HG03520 (cell line): Measurements from ENCODE around the gene RNU6-9.

Experiments used
- ATAC-seq: cut with Tn5 transposase; IDR thresholded peaks from one replicate; pipeline ENCODE4 v1.9.1; 2021; ENCODE audit warnings: mild to moderate bottlenecking, moderate library complexity; ENCODE audit not compliant: unreplicated experiment

RNU6-9 gene

DNA sequence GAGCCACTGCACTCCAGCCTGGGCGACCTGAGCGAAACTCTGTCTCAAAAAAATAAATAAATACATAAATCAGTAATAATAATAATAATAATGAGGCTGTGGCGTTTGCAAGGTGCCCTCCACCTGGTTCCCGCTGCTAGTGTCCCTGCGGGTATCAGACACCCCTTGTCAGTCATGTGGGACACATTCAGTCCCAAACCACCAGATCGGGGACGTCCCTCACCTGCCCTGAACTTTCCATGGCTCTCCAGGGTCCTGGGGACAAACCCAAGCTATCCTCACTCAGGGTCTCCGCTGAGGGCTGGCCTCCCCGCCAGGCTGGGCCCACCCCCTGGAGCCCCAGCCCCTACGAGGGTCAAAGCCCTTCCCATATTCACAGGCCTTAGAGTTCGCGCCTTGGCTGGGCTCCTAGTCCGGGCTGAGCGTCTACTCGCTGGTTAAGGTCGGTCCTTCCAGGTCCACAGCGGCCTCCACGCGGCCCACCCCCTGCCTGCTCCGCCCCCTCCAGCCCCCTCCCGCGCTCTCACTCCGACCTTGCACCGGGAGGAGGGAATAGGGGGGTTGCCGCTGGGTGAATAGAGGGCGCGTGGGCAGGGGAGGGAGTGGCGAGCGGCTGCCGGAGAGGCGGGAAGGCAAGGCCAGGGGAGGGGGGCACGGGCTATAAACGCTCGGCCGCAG, 23.5 kb downstream of the RNU6-9 start:
- ATAC-seq = no peak

DNA sequence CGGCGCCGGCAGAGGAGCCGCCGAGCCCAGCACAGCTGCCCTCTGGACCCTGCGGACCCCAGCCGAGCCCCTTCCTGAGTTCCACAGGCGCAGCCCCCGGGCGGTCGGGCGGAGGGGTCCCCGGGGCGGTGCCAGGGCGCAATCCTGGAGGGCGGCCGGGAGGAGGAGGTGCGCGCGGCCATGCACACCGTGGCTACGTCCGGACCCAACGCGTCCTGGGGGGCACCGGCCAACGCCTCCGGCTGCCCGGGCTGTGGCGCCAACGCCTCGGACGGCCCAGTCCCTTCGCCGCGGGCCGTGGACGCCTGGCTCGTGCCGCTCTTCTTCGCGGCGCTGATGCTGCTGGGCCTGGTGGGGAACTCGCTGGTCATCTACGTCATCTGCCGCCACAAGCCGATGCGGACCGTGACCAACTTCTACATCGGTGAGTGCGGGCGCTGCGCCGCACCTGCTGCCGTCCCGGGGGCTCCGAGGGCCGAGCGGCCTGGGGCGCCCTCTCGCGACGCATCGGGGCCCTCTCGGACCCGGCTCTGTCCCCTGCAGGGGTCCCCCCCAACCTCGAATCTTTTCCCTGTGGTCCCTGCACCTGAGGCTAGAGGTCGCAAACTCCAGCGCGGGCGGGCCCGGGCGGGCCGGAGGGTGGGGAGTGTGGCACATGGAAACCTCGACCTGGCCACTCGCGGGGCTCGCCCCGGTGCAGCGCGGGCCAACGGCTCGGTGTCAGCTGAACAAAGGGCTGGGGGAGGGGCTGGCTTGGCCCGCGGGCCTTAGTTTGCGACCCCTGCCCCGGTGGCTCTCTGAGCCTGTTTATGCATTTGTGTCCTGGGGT, 24.3 kb downstream of the RNU6-9 start, which contains the start of gene KISS1R:
Gene KISS1R, plus strand, starts transcription at position 11 of the 829 bp plus-strand sequence. Its CDS starts 170 bp downstream, at position 181.
- ATAC-seq = no peak

DNA sequence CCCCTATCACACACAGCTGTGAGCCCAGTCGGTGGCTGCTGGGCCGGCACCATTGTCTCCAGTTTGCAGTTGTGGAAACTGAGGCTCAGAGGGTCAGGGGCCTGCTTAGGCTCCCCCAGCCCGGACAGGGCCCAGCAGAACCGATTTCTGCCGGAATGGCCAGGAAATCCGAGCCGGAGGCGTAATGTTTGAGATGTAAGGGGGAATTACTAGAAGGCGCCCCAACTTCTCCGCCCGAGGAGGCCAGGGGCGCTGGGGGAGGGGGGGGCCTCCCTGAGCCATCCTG, 24.8 kb downstream of the RNU6-9 start:
- ATAC-seq = no peak

DNA sequence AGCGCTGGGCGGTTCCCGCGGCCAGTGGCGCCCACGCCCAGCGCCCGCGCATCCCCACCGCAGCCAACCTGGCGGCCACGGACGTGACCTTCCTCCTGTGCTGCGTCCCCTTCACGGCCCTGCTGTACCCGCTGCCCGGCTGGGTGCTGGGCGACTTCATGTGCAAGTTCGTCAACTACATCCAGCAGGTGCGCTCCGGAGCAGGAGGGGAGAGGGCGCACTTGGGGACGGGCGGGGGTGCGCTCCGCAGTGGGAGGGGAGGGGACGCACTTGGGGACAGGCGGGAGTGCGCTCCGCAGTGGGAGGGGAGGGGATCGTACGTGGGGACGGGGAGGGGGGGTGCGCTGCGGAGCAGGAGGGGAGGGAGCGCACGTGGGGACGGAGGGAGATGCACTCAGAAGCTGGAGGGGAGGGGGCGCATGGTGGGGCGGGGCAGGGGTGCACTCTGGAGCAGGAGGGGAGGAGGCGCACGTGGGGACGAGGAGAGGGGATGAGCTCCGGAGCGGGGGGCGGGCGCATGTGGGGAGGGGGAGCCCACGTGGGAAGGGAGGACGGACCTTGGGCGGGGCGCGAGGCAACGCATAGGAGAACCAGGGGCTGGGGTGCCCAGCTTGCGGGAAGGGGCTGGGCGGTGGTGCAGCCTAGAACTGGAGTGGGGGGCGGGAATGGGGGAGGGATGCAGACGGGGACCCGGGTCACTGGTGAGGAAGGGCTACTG, 25.4 kb downstream of the RNU6-9 start:
- no peak for ATAC-seq

DNA sequence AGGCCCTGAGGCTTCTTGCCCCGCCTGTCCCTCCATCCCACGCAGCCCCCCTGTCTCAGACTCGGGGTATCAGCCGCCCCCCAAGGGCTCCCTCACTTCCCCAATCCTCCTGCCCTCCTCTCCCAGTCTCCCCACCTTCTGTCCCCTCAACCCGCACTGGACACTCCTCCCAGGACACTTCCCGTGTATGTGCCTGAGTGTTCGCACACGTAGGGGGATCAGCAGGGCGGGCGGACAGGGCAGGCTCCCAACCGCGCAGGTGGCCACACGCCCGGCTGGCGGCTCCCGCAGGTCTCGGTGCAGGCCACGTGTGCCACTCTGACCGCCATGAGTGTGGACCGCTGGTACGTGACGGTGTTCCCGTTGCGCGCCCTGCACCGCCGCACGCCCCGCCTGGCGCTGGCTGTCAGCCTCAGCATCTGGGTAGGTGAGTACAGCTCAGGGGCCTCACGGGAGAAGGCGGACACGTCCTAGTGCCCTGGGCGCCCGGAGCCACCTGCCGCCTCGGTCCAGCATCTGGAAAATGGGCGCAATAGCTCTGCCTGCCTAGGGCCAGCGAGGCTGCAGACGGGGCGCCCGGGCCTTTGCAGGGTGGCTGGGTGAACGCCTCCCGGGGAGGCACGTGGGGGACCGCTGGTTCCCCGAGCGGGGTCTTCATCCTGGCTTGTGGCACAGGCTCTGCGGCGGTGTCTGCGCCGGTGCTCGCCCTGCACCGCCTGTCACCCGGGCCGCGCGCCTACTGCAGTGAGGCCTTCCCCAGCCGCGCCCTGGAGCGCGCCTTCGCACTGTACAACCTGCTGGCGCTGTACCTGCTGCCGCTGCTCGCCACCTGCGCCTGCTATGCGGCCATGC, 26.1 kb downstream of the RNU6-9 start:
- ATAC-seq = no peak

DNA sequence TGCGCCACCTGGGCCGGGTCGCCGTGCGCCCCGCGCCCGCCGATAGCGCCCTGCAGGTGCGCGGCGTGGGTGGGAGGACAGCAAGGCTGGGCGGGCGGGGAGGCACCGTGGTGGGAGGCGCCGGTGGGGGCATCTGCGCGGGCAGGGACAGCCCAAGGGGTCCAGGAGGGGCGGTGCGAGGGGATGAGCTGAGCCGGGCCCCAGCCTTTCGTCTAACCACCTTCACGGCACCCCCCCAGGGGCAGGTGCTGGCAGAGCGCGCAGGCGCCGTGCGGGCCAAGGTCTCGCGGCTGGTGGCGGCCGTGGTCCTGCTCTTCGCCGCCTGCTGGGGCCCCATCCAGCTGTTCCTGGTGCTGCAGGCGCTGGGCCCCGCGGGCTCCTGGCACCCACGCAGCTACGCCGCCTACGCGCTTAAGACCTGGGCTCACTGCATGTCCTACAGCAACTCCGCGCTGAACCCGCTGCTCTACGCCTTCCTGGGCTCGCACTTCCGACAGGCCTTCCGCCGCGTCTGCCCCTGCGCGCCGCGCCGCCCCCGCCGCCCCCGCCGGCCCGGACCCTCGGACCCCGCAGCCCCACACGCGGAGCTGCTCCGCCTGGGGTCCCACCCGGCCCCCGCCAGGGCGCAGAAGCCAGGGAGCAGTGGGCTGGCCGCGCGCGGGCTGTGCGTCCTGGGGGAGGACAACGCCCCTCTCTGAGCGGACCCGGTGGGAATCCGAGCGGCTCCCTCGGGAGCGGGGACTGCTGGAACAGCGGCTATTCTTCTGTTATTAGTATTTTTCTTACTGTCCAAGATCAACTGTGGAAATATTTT, 27.0 kb downstream of the RNU6-9 start:
- no peak for ATAC-seq

DNA sequence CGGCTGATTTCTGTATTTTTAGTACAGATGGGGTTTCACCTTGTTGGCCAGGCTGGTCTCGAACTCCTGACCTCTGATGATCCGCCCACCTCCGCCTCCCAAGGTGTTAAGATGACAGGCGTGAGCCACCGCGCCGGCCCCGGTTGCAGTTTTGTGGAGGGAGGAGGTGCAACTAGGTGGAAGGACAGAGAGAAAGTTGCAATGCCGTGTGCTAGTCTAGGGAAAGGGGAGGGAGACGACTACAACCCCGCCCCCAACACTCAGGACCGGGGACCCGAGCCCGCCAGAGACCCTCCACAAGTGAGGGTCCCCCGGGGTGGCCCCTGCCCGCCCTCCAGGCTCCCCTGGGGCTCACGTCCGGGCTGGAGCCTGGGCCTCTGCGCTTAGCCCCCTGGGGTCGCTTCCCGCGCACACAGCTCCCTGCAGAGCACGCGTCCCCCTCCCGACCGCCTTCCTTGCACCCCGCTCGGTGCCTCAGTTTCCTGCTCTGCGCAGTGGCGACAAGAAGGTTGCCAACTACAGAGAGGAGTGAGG, 31.3 kb downstream of the RNU6-9 start:
- ATAC-seq = no peak

DNA sequence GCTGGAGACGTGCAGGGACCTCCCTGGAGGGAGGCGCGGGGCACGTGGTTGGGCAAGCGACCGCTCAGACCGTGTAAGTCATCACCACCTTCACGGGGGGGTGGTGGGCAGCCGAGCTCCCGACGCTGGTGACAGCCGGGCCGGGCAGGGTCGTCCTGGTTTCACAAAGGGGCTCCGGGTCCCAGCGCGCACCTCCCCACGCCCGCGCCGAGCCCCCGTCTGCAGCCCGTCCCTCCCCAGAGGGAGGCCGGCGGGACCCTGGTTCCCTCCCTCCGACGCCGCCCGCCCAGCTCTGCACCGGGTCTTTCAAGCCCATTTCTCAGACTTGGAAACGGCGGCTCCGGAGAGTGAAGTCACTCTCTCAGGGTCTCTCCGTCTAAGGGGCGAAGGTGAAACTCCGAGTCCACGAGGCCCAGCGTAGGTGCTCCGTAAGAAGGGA, 31.8 kb downstream of the RNU6-9 start:
- peak; percentile 13 for ATAC-seq

DNA sequence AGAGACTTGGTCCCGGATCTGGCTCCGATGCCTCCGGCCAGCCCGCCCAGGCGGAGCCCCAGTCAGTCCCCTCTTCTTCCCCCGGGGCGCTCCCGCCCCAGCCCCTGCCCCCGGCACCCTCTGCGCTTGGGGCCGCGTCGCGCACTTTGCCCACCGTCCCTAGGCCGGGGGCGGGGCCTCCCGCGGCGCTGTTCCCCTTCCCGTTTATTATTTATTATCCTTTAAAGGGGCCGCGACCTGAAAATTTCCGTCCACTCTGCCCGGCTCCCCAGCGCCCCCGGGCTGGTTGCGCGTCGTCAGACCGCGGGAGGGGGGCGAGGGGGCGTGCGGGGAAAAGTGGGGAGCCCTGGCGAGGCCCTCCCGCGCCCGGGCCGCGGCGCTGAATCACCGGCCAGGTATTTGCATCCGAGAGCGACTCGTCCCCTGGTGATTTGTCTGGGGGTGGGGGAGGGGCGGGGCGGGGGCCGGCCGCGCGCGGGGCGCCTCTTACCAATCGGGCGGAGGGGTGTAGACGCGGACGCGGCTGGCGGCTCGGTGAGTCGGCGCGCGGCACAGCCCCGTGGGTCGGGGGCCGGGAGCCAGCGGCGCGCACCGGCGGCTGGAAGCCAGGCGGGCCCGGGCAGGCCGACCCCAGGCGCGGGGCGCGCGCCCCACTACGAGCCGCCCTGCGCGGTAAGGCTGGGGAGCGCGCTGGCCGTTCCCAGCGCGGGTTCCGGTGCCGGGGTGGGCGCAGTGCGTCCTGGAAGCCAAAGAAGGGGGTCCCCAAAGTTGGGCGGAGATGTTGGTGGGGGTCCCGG, 32.4 kb downstream of the RNU6-9 start, which contains the start of gene ARID3A:
Gene ARID3A, plus strand, starts transcription at position 510 of the 797 bp plus-strand sequence. CDS start 3,494 bp downstream, outside the sequence.
- ATAC-seq = peak; percentile 53

DNA sequence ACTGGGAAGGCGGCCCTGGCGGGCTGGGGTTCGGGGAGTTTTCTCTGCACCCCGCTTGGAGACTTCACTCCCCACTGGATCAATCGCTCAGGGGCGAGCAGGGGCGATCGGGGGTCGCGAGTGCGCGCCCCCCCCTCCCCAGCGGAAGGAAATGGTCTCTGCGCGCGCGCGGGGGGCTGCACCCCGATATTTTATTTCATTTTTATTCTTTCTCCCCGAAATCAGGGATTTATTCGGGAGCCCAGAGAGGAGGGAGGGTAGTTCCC, 33.0 kb downstream of the RNU6-9 start:
- no peak for ATAC-seq

DNA sequence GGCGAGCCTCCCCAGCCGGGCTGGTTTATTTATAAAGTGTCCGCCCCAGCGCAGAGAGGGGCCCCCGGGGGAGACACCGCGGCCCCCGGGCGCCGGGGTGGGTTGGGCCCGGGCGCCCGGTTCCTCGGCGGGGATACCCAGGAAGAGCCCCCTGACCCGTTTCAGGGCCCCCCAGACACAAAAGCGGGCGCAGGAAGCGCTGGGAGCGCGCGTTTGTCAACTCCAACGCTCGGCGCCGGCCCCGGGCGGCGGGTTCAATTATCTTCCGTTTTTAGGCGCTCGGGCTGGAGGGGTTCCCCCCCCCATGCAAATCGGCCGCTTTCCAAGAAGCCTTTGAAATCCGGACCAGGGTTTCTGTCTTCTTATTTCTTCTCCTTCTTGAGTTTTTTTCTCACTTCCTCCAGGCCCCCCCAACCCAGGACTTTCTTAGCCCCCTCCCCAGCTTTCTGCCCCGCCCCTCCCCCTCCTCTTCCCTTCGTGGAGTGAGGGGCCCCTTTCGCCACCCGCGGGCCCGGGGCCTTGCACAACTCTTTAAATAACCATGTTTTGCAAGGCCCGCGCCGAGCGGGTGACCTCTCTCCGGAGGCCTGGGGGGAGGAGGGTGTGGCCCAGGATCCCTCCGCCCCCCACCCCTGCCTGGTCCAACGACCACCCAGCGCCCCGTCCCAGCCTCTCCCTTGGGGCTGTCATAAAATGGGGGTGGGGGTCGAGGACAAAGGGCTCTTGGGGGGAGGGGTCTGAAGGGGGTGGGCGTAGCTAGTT, 33.5 kb downstream of the RNU6-9 start:
- no peak for ATAC-seq

DNA sequence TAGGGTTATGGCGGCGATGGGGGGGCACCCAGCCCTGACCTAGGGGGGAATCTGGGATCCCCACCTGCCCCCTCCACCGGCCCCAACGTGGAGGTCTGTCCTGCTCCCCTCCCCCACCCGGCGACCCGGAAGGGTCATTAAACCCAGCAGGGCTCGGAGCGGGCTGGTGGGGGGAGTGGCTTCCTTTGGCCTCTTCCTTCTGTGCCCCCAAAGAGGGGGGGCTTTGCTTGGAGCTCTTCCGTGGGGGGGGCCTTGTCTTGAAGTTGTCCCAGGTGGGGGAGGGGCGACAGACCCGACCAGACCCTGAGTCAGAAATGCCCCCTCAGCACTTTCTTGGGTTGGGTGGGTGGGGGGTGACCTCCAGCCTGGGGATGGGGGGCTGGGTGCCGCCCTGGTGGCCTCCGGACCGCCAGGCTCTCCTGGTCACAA, 34.1 kb downstream of the RNU6-9 start:
- no peak for ATAC-seq

DNA sequence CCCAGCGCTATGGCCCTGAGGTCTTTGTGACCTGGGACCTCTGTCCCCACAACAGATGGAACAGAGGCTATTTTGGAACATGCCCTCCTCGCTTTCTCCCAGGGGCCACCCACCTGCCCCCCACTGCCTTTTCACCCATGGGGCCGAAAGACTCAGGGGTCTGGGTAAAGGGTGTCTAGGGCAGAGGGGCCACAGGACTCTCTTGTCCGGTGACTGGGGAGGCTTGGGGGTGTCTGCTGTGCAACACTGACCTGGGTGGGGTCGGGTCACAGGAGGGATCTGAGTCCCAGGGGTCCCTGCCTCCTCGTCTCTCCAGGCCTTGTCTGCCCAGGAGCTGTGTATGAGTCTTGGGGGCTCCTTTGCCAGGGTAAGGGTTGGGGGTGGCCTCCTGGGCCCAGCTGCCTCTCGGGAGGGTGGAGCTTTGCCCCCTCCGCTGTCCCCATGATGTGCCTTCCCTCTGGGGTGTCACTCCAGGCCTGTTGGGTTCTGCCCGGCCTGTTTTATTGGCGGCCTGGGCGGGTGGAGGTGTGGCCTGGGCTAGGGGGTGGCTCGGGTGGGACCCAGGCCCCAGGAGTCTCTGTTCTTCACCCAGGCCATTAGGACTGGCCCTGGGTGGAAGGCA, 34.6 kb downstream of the RNU6-9 start:
- ATAC-seq = no peak

DNA sequence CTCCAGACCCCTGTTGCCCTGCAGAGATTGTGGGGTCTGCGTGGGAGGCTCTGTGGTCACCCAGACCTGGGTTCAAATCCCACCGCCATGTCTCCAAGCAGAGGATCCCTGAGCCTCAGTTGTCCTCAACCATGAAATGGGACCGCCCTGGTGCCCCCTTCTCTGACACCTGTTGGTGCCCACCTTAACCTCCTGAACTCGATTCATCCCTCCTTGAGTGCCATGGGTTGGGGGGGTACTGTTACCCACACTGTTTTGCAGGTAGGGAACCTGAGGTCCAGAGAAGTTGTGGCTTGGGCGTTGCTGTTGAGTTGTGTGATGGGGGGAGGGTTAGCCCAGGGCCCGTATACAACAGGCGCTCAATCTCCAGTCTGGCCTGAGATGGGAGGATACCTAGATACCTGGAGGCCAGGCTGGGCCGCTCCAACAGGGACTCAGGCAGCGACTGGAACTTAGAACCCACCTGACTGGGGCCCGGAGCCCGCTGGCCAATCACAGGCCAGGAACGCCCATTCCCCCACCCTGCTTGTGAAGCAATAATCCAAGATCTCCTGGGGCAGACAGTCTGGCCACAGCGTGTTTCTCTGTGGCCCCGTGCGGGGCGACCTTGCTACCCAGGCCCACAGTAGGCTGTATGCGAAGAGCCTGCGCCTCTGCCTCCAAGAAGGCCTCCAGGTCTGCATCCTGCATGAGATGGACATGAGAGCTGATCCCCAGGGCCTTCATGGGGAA, 35.4 kb downstream of the RNU6-9 start:
- ATAC-seq = no peak

DNA sequence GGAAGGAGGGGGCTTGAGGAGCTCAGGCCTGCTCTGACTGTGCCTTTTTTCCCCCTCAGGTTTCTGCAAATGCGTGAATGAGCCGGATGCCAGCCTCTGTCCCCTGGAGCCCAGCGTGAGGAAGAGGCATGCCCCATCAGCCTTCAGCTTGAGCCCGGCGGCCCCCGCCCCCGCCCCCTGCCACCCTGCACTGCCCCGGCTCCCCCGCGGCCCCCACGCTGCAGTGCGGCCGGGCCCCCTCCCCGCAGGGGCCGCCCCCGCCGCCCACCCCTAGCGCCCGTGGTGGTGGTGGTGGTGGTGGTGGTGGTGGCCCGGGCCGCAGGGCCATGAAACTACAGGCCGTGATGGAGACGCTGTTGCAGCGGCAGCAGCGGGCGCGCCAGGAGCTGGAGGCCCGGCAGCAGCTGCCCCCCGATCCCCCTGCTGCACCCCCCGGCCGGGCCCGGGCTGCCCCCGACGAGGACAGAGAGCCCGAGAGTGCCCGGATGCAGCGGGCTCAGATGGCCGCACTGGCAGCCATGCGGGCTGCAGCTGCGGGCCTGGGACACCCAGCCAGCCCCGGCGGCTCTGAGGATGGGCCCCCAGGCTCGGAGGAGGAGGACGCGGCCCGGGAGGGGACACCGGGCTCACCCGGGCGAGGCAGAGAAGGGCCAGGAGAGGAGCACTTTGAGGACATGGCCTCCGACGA, 36.1 kb downstream of the RNU6-9 start:
- no peak for ATAC-seq

DNA sequence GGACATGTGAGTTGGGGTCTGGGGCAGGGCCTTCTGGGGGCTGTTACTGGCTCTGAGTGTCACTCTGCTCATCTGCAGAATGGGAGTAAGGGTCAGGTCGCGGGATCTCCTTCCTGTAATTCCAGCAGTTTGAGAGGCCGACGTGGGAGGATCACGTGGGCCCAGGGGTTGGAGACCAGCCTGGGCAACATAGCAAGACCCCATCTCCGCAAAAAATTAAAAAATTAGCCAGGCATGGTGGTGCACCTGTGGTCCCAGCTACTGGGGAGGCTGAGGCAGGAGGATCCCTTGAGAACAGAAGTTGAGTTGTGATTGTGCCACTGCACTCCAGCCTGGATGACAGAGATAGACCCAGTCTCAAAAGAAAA, 36.6 kb downstream of the RNU6-9 start:
- no peak for ATAC-seq
